Activated T-cell treated with anti-CD3 and anti-CD28 coated beads, Interleukin-2, amount 50 U/mL, for 72 hours (primary cell): Measurements from ENCODE around the gene SLC51B. TPM values are rescaled to one million over a fixed set of nuclear protein-coding genes. Genes with fewer than 3 reads are reported as not detected.
"Not testable (repeated sequence)": the region's sequence is repeated elsewhere in the genome, so short reads cannot be mapped to it uniquely, and the experiment has no call there.

Experiments
- ATAC-seq, 2 donors: fragments of 150-1000 bp; cut with Tn5 transposase; replicated peaks in 1 of 2; 2 replicates each; pipeline ENCODE4 v1.10.0; 2021; ENCODE audit warnings: moderate library complexity in 2 of 2, mild to moderate bottlenecking in 1 of 2
- DNase-seq, 2 donors: peaks; one replicate each; pipeline ENCODE4 v3.0.0; 2021 to 2022; ENCODE audit warnings: mixed read lengths in 1 of 2
- H3K27ac Mint-ChIP-seq: one replicate; pipeline ENCODE4 v1.8.0; 2022; ENCODE audit warnings: mild to moderate bottlenecking, moderate library complexity, mixed read lengths
- H3K27me3 Mint-ChIP-seq: one replicate; pipeline ENCODE4 v1.8.0; 2022; ENCODE audit warnings: low read depth, mixed read lengths
- H3K36me3 Mint-ChIP-seq, 2 donors: one replicate each; pipeline ENCODE4 v1.8.0; 2022; ENCODE audit warnings: mixed read lengths in 2 of 2, mild to moderate bottlenecking in 1 of 2; ENCODE audit not compliant: insufficient read depth in 2 of 2
- H3K4me1 Mint-ChIP-seq: one replicate; pipeline ENCODE4 v1.8.0; 2022; ENCODE audit warnings: low read depth, mixed read lengths
- H3K4me3 Mint-ChIP-seq, 2 donors: one replicate each; pipeline ENCODE4 v1.8.0; 2022; ENCODE audit warnings: mild to moderate bottlenecking in 2 of 2, mixed read lengths in 2 of 2, moderate library complexity in 2 of 2
- H3K9me3 Mint-ChIP-seq, 2 donors: one replicate each; pipeline ENCODE4 v1.8.0; 2022; ENCODE audit warnings: mixed read lengths in 2 of 2
- total RNA-seq, 2 donors: library from RNA; stranded (reverse); gene quantifications; one replicate each; pipeline ENCODE4 v1.2.3, GENCODE V29; 2022

SLC51B gene
- total RNA-seq, 2 donors from 2014 or later: not detected

DNA sequence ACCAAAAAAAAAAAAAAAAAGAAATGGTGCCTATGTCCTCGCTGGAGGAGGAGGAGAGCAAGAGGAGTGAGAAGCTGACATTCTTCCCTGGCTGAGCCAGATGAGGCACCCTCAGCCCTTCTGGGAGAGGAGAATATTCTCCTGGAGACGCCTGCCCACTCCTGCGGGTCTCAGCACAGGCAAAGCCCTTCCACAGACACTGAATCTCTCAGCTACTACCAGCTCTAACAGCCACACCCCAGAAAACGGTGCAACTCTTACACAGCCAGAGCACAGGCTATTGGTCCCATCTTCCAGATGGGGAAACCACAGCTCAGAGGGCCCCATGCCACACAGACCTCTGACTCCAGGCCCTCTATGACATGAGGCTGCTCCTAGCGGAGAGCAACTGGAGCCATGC lies 16.9 kb downstream of the SLC51B start:
- Mint-ChIP-seq H3K36me3 (no peaks in the 10 kb centered on the region), H3K9me3 (no peaks in the 10 kb centered on the region), H3K27me3 (peaks cover 21% of the 10 kb centered on the region), H3K4me3 (no peak overlapping the region), H3K27ac (no peak overlapping the region), H3K4me1 (no peaks in the 10 kb centered on the region)
- no peak for DNase-seq
- no peak for ATAC-seq

DNA sequence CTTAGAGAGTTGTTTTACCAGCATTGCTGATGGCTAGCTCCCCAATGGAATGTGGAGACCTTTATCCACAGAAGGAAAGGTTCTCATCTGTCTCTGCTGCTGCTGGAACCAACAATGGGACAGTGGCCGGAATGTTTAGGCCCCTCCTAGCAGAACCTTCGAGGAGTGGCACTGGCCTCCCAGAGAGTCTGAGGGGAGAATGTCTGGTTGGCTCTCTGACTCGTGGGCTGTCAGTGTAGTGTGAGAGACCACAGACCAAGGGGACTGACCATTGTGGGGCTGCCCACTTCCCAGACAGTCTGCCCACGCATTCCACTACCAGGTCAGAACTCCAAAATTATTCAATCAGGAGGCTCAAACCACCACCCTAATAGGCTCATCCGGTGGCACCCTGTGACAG lies 17.5 kb downstream of the SLC51B start:
- Mint-ChIP-seq H3K4me1 (no peaks in the 10 kb centered on the region), H3K36me3 (no peaks in the 10 kb centered on the region), H3K9me3 (no peaks in the 10 kb centered on the region), H3K27ac (no peak overlapping the region), H3K4me3 (no peak overlapping the region), H3K27me3 (peaks cover 27% of the 10 kb centered on the region)
- DNase-seq (no peak), ATAC-seq (no peak)

DNA sequence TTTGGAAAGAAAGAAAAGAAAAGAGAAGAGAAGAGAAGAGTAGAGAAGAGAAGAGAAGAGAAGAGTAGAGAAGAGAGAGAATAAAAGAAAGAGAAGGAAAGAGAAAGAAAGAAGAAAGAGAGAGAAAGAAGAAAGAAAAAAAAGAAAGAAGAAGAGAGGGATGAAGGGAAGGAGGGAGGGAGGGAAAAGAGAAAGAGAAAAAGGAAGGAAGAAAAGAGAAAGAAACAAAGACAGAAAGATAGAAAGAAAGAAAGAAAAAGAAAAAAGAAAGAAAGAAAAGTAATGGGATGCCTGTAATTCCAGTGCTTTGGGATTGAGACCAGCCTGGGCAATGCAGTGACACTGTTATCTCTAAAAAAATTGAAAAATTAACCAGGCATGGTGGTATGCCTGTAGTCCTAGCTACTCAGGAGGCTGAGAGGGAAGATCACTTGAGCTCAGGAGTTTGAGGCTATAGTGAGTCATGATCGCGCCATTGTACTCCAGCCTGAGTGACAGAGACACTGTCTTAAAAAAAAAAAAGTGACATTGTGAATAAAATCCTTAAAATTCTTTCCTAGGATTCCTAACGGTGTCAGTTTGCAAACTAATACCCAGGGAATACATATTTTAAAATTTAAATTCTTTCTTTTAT lies 20.9 kb downstream of the SLC51B start:
- ATAC-seq (no peak), DNase-seq (no peak)
- Mint-ChIP-seq H3K9me3 (no peaks in the 10 kb centered on the region), H3K27me3 (peaks cover 35% of the 10 kb centered on the region), H3K36me3 (no peaks in the 10 kb centered on the region), H3K4me3 (no peak overlapping the region), H3K4me1 (peaks cover 6% of the 10 kb centered on the region), H3K27ac (no peak overlapping the region)

- Mint-ChIP-seq H3K36me3 (no peaks in the 10 kb centered on the region), H3K9me3 (no peaks in the 10 kb centered on the region), H3K27ac (no peak overlapping the region), H3K4me3 (peak overlapping the region; percentile 15 to 68), H3K27me3 (peaks cover 35% of the 10 kb centered on the region), H3K4me1 (peaks cover 6% of the 10 kb centered on the region)
- ATAC-seq (no peak), DNase-seq (no peak)
Observed at GRCh38 chr15:65066635-65067316, 21.6 kb downstream of the SLC51B start.

GRCh38 chr15:65067317-65067644 lies 22.1 kb downstream of the SLC51B start:
- ATAC-seq (no peak), DNase-seq (no peak)
- Mint-ChIP-seq H3K4me3 (peak overlapping the region; percentile 15 to 68), H3K36me3 (no peaks in the 10 kb centered on the region), H3K4me1 (peaks cover 6% of the 10 kb centered on the region), H3K9me3 (no peaks in the 10 kb centered on the region), H3K27me3 (peaks cover 35% of the 10 kb centered on the region), H3K27ac (no peak overlapping the region)

DNA sequence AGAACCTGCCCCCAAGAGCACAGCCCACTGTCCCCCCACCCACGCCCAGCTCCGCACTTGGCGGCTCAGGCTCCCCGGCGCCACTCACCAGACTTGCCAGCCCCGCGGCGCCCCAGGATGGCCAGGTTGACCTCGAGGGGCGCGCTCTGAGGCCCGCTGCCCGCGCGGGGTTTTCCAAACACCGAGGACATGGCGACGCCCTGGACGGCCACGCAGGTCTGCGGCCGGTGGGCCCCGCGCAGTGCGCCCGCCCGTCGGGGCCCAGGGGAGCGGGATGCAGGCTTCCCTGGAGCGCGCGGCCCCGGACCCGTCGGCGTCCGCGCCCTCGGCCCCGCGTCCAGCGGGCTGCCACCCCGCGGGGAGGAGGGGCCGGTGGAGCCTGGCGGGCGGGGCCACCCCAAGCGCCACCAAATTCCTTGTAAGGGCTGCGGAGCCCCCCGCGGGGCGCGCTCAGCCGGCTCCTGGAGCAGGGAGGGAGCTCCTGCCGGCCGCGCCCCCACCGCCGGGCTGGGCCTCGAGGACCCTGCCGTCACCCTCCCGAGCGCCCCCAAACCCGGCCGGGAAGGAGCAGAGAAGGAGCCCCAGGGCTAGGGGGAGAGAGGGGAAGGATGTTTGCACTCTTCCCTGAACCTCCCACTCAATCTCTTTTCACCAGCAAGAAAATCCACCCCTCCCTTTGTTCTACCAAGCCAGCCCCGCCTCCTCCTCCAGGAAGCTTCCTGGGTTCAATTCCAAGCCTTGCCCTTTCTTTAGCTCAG lies 22.6 kb downstream of the SLC51B start, which contains the start of gene RASL12:
Gene RASL12, minus strand, starts transcription at position 347 of the 758 bp plus-strand sequence. Its CDS starts 156 bp downstream, at position 191.
- Mint-ChIP-seq H3K27ac (no peak within 1 kb of the TSS), H3K4me1 (peaks cover 6% of the 10 kb centered on the region), H3K9me3 (no peaks in the 10 kb centered on the region), H3K27me3 (peaks cover 35% of the 10 kb centered on the region), H3K36me3 (no peaks in the 10 kb centered on the region), H3K4me3 (peak within 1 kb of the TSS; percentile 30 to 68)
- DNase-seq: no peak
- no peak for ATAC-seq

- no peaks in the 10 kb centered on the region for H3K36me3 Mint-ChIP-seq
- no peak for DNase-seq
Observed at GRCh38 chr15:65068403-65068788, 23.2 kb downstream of the SLC51B start.

DNA sequence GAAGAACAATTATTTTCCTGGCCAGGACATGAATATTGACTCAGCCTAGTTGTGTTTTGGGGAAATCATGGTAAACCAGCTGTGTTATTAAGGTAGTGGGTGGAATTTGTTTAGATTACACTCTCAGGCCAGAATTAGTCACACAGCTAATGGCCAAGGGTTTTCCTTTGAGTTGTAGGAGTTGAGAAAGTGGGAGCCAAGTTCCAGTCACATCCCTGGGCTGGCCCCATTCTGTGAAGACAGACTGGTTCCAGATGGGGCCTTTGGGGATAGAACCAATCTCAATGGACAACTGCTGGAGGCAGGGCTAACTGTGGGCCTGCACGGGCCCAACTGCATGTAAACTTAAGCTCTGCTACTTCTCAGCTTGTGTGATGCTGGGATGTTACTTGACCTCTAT lies 24.0 kb downstream of the SLC51B start:
- no peak for DNase-seq

More at GRCh38 chr15:65068403-65068788, 23.2 kb downstream of the SLC51B start:
- Mint-ChIP-seq H3K4me3 (peak overlapping the region; percentile 30 to 65), H3K4me1 (peaks cover 6% of the 10 kb centered on the region), H3K27me3 (peaks cover 35% of the 10 kb centered on the region), H3K27ac (no peak overlapping the region), H3K9me3 (no peaks in the 10 kb centered on the region)
- no peak for ATAC-seq

GRCh38 chr15:65069779-65070546 lies 24.8 kb downstream of the SLC51B start:
- Mint-ChIP-seq H3K27ac (no peak overlapping the region), H3K36me3 (no peaks in the 10 kb centered on the region), H3K27me3 (peaks cover 35% of the 10 kb centered on the region), H3K4me3 (no peak overlapping the region), H3K4me1 (peaks cover 6% of the 10 kb centered on the region), H3K9me3 (no peaks in the 10 kb centered on the region)
- no peak for ATAC-seq
- no peak for DNase-seq

More for the DNA sequence above, 24.0 kb downstream of the SLC51B start:
- ATAC-seq: no peak
- no peaks in the 10 kb centered on the region for H3K36me3 Mint-ChIP-seq
- H3K4me3 Mint-ChIP-seq: no peak overlapping the region
- H3K4me1 Mint-ChIP-seq: peaks cover 6% of the 10 kb centered on the region
- no peak overlapping the region for H3K27ac Mint-ChIP-seq
- peaks cover 35% of the 10 kb centered on the region for H3K27me3 Mint-ChIP-seq
- H3K9me3 Mint-ChIP-seq: no peaks in the 10 kb centered on the region

DNA sequence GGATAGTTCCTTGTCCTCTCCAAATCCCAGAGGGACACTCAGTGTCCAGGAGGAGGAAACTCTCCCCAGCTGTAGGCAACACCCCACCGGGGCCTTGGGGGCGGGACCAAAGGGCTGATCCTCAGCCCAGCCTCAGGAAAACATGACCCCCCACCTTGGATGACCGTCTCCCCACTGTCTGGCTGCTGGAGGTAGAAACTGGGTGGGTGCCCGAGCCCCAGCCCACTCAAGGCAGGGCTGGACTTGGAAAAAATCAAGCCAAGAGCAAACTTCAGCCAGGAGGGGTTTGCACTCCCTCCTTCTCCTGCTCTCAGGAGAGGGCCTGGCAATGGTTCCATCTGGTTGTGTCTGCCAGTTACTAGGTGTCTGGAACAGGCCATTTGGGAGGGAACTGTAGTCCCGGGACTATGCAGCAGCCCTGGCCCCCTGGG lies 26.2 kb downstream of the SLC51B start:
- Mint-ChIP-seq H3K9me3 (no peaks in the 10 kb centered on the region), H3K36me3 (no peaks in the 10 kb centered on the region), H3K4me1 (peaks cover 6% of the 10 kb centered on the region), H3K27me3 (peaks cover 26% of the 10 kb centered on the region), H3K4me3 (no peak overlapping the region), H3K27ac (no peak overlapping the region)
- DNase-seq (no peak), ATAC-seq (no peak)

DNA sequence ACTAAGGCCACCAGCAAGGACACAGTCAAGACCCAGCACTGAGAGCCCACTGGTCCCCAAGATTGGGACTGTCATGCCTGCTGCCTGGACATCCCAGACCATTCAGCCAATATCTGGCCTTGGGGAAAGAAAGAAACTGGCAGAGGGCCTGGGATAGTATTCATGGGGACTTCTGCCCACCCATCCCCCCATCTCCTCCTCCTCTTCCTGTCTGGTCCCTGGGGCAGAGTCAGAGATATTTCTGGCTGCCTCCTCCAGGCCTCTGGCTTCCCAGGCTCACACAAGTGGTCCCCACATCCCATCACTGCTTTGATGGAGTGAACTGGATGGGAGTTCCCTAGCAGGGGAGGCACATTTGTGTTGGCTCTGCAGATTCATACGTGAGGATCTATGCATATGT lies 26.8 kb downstream of the SLC51B start:
- Mint-ChIP-seq H3K27me3 (peaks cover 21% of the 10 kb centered on the region), H3K27ac (no peak overlapping the region), H3K4me3 (no peak overlapping the region), H3K4me1 (peaks cover 6% of the 10 kb centered on the region), H3K9me3 (no peaks in the 10 kb centered on the region), H3K36me3 (no peaks in the 10 kb centered on the region)
- ATAC-seq: no peak
- DNase-seq: no peak

GRCh38 chr15:65072617-65073016 lies 27.4 kb downstream of the SLC51B start:
- Mint-ChIP-seq H3K27ac (no peak overlapping the region), H3K4me1 (peaks cover 7% of the 10 kb centered on the region), H3K4me3 (no peak overlapping the region), H3K27me3 (peaks cover 17% of the 10 kb centered on the region), H3K36me3 (no peaks in the 10 kb centered on the region), H3K9me3 (no peaks in the 10 kb centered on the region)
- no peak for ATAC-seq
- no peak for DNase-seq

DNA sequence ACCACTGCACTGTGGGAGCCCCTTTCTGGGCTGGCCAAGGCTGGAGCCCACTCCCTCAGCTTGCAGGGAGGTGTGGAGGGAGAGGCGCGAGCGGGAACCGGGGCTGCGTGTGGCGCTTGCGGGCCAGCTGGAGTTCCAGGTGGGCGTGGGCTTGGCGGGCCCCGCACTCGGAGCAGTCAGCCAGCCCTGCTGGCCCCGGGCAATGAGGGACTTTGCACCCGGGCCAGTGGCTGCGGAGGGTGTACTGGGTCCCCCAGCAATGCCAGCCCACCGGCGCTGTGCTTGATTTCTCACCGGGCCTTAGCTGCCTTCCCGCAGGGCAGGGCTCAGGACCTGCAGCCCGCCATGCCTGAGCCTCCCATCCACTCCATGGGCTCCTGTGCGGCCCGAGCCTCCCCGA lies 29.8 kb downstream of the SLC51B start:
- H3K27ac Mint-ChIP-seq, DNase-seq, H3K36me3 Mint-ChIP-seq, H3K4me3 Mint-ChIP-seq, ATAC-seq, H3K4me1 Mint-ChIP-seq, H3K9me3 Mint-ChIP-seq: not testable (repeated sequence)
- peaks cover 25% of the 10 kb centered on the region for H3K27me3 Mint-ChIP-seq
